HUES48 (cell line): ENCODE data around the gene DEDD2.
A peak's percentile ranks its signal among the peaks of the same experiment; 100 is the strongest.

Experiments
- H3K27ac ChIP-seq: one replicate; pipeline ENCODE4 v1.7.0; 2013; ENCODE audit warnings: low read depth, low read length, inconsistent platforms
- H3K27me3 ChIP-seq: 2 replicates; pipeline ENCODE4 v1.6.1; 2013; ENCODE audit warnings: mild to moderate bottlenecking, low read length; ENCODE audit not compliant: control insufficient read depth, insufficient read depth
- H3K36me3 ChIP-seq: 2 replicates; pipeline ENCODE4 v1.6.1; 2013; ENCODE audit warnings: low read length; ENCODE audit not compliant: control insufficient read depth, insufficient read depth
- H3K4me1 ChIP-seq: 2 replicates; pipeline ENCODE4 v1.6.1; 2013; ENCODE audit warnings: mild to moderate bottlenecking, low read length; ENCODE audit not compliant: control insufficient read depth, insufficient read depth
- H3K4me3 ChIP-seq: 2 replicates; pipeline ENCODE4 v1.5.1; 2013; ENCODE audit warnings: mild to moderate bottlenecking, low read depth, low read length
- H3K9ac ChIP-seq: 2 replicates; pipeline ENCODE4 v1.6.1; 2013; ENCODE audit warnings: mild to moderate bottlenecking, low read depth, low read length, moderate library complexity
- H3K9me3 ChIP-seq: 2 replicates; pipeline ENCODE4 v1.6.1; 2013; ENCODE audit warnings: low read length; ENCODE audit not compliant: control insufficient read depth, insufficient read depth

The DEDD2 gene

GRCh38 chr19:42246922-42247639, 29.6 kb upstream of the DEDD2 start:
- H3K9me3 ChIP-seq: no peaks in the 10 kb centered on the region
- no peak overlapping the region for H3K9ac ChIP-seq
- H3K4me1 ChIP-seq: peaks cover 15% of the 10 kb centered on the region
- H3K27me3 ChIP-seq: no peaks in the 10 kb centered on the region
- H3K4me3 ChIP-seq: no peak overlapping the region
- no peak overlapping the region for H3K27ac ChIP-seq
- peaks cover 17% of the 10 kb centered on the region for H3K36me3 ChIP-seq

- Histone ChIP-seq H3K9me3 (no peaks in the 10 kb centered on the region), H3K4me3 (no peak overlapping the region), H3K27ac (peak overlapping the region; percentile 23), H3K27me3 (no peaks in the 10 kb centered on the region), H3K9ac (no peak overlapping the region), H3K4me1 (peaks cover 11% of the 10 kb centered on the region), H3K36me3 (peaks cover 17% of the 10 kb centered on the region)
Observed at GRCh38 chr19:42246143-42246921, 28.9 kb upstream of the DEDD2 start.

DNA sequence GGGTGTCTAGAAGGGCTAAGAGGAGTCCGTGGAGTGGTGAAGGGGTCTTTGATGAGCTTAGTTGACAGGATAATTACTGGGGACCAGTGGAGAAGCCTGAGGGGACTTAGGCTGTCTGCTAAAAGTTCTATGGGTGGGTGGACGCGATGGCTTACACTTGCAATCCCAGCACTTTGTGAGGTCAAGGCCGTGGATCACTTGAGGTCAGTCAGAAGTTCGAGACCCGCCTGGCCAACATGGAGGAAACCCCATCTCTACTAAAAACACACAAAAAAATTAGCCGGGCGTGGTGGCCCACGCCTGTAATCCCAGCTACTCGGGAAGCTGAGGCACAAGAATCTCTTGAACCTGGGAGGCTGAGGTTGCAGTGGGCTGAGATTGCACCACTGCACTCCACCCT, 27.8 kb upstream of the DEDD2 start:
- no peaks in the 10 kb centered on the region for H3K9me3 ChIP-seq
- peaks cover 13% of the 10 kb centered on the region for H3K36me3 ChIP-seq
- no peaks in the 10 kb centered on the region for H3K27me3 ChIP-seq
- H3K4me1 ChIP-seq: peaks cover 12% of the 10 kb centered on the region
- no peak overlapping the region for H3K4me3 ChIP-seq
- no peak overlapping the region for H3K9ac ChIP-seq
- H3K27ac ChIP-seq: peak overlapping the region; percentile 48

- peaks cover 12% of the 10 kb centered on the region for H3K4me1 ChIP-seq
Observed at GRCh38 chr19:42244347-42245220, 27.1 kb upstream of the DEDD2 start.

GRCh38 chr19:42242512-42243409, 25.3 kb upstream of the DEDD2 start, which contains the start of gene GSK3A:
TSS of gene GSK3A (minus strand) at chr19:42242602. CDS start at chr19:42242465, 137 bp downstream.
- H3K4me1 ChIP-seq: peaks cover 12% of the 10 kb centered on the region
- H3K9ac ChIP-seq: peak within 1 kb of the TSS; percentile 60
- H3K27me3 ChIP-seq: no peaks in the 10 kb centered on the region
- H3K9me3 ChIP-seq: no peaks in the 10 kb centered on the region
- H3K4me3 ChIP-seq: peak within 1 kb of the TSS; percentile 93
- H3K27ac ChIP-seq: peak within 1 kb of the TSS; percentile 85
- peaks cover 12% of the 10 kb centered on the region; the same call in 1 of the 2 replicates for H3K36me3 ChIP-seq

More at GRCh38 chr19:42244347-42245220, 27.1 kb upstream of the DEDD2 start:
- H3K9ac ChIP-seq: peak overlapping the region; percentile 5; the same call in 1 of the 2 replicates
- H3K27ac ChIP-seq: peak overlapping the region; percentile 52
- peaks cover 12% of the 10 kb centered on the region for H3K36me3 ChIP-seq
- H3K27me3 ChIP-seq: no peaks in the 10 kb centered on the region
- H3K9me3 ChIP-seq: no peaks in the 10 kb centered on the region
- H3K4me3 ChIP-seq: peak overlapping the region; percentile 93

DNA sequence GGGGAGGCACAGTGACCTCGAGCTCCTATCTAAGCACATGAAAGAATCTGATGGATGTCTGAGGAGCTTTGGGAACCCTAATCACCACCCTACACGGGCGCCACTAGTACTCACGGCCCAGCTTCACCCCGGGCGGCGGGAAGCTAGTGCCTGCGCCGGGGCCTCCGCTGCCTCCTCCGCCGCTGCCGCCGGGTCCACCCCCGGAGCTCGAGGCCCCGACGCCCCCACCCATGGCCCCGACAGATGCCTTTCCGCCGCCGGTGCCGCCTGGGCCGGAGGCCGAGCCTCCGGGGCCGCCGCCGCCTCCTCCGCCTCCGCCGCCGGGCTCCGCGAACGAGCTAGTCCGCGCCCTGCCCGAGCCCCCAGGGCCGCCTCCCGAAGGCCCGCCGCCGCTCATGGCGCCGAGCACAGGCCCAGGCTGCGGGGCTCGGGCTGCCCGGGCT, 24.6 kb upstream of the DEDD2 start:
- Histone ChIP-seq H3K27me3 (no peaks in the 10 kb centered on the region), H3K27ac (peak overlapping the region; percentile 49), H3K4me3 (peak overlapping the region; percentile 93), H3K9ac (peak overlapping the region; percentile 60), H3K4me1 (peaks cover 12% of the 10 kb centered on the region), H3K36me3 (peaks cover 12% of the 10 kb centered on the region; the same call in 1 of the 2 replicates), H3K9me3 (no peaks in the 10 kb centered on the region)

DNA sequence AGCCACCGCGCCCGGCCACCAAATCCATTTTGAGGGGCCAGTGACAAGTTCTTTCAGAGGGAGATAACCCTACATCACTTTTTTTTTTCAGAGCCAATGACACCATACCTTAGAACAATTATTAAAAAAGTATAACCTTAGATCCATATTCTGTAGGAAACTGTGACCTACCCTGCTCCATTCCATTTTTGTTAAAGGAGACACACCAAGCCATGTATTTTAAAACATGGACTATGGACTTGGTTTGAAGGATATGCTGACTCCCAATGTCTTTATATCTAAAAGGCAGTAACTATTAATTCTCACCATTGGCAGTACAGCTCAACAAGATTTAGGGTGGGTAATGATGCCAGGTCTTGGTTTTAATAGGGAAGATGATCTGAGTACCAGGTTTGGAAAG, 23.8 kb upstream of the DEDD2 start:
- peak overlapping the region; percentile 93 for H3K4me3 ChIP-seq
- H3K36me3 ChIP-seq: peaks cover 19% of the 10 kb centered on the region
- H3K4me1 ChIP-seq: peaks cover 9% of the 10 kb centered on the region
- no peaks in the 10 kb centered on the region for H3K9me3 ChIP-seq
- no peak overlapping the region for H3K9ac ChIP-seq
- no peaks in the 10 kb centered on the region for H3K27me3 ChIP-seq
- no peak overlapping the region for H3K27ac ChIP-seq

DNA sequence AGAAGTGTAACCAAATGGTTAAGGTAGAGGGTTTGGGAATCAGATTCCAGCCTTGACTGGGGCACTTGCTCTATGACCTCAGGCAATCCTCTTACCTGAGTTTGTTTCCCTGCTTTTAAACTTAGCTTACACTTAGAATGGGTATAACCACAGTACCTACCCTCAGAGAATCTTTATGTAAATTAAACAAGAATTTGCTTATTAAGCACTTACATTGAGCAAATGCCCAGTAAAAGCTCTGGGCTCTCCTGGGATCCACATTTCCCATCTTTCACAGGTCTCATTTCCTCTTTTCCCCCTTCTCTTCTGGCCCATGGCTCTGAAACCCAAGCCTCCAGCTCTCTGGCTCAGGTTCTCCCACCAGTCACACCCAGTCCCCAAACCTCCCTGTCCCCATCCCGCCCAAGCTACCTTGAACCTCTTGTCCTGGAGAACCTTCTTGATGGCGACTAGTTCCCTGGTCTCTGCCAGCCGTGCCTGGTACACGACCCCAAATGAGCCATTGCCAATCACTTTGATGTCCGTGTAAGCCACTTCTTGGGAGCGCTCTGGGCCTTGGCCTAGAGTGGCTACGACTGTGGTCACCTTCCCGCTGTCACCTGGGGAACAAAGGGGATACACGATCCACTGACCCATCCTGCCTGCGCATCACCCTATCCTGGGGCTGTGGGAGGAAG, 22.2 kb upstream of the DEDD2 start:
- no peak overlapping the region for H3K27ac ChIP-seq

DNA sequence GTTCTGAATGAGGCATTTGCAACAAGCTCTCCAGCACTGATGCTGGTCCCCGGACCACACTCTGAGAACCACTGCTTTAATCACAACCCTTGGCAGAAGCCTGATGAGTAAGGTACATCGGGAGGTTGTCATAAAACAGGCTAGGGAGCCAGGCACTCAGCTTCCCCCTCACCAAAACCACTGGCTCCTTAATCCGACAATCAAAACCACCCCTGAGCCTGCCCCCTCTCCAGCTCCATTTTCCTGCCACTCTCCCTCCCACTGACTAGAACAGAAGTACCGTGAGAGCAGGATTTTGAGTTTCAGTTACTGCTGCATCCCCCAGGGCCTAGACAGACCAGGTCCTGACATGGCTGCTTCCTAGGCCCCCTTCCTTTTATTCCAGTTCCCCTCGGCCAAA, 17.7 kb upstream of the DEDD2 start:
- no peak overlapping the region for H3K27ac ChIP-seq
- no peaks in the 10 kb centered on the region for H3K4me1 ChIP-seq
- H3K27me3 ChIP-seq: no peaks in the 10 kb centered on the region
- H3K9ac ChIP-seq: no peak overlapping the region
- H3K9me3 ChIP-seq: no peaks in the 10 kb centered on the region
- no peak overlapping the region for H3K4me3 ChIP-seq
- H3K36me3 ChIP-seq: peaks cover 76% of the 10 kb centered on the region

More for the DNA sequence above, 22.2 kb upstream of the DEDD2 start:
- Histone ChIP-seq H3K9ac (no peak overlapping the region), H3K4me1 (peaks cover 9% of the 10 kb centered on the region), H3K36me3 (peaks cover 34% of the 10 kb centered on the region), H3K9me3 (no peaks in the 10 kb centered on the region), H3K4me3 (no peak overlapping the region), H3K27me3 (no peaks in the 10 kb centered on the region)
